ENCODE results near the gene CD27.
"Not testable (repeated sequence)": the region's sequence is repeated elsewhere in the genome, so short reads cannot be mapped to it uniquely, and the experiment has no call there.

The CD27 gene

DNA sequence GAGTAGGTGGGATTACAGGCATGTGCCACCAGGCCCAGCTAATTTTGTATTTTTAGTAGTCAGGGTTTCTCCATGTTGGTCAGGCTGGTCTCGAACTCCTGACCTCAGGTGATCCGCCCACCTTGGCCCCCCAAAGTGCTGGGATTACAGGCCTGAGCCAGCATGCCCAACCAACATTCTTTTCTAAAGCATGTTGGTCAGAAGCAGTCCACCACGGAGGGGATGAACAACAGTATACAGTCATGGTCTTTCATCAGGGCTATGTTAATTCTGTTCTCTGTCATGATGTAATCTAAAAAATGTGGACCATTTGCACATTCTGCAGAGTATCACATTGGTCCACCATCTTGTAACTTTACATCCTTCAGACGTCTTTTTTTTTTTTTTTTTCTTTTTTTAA lies 44.7 kb downstream of the CD27 start:
- no peak for FAIRE-seq

DNA sequence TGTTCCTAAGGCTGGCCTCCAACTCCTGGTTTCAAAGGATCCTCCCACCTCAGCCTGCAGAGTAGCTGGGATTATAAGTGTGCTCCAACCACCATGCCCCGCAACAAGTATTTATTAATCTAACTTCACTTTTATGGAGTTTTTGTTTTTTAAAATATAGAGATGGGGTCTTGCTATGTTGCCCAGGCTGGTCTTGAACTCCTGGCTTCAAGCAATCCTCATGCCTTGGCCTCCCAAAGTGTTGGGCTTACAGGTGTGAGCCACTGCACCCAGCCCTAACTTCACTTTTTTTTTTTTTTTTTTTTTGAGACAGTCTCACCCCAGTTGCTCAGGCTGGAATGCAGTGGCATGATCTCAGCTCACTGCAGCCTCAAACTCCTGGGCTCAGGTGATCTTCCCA lies 45.9 kb downstream of the CD27 start:
- not testable (repeated sequence) for FAIRE-seq

DNA sequence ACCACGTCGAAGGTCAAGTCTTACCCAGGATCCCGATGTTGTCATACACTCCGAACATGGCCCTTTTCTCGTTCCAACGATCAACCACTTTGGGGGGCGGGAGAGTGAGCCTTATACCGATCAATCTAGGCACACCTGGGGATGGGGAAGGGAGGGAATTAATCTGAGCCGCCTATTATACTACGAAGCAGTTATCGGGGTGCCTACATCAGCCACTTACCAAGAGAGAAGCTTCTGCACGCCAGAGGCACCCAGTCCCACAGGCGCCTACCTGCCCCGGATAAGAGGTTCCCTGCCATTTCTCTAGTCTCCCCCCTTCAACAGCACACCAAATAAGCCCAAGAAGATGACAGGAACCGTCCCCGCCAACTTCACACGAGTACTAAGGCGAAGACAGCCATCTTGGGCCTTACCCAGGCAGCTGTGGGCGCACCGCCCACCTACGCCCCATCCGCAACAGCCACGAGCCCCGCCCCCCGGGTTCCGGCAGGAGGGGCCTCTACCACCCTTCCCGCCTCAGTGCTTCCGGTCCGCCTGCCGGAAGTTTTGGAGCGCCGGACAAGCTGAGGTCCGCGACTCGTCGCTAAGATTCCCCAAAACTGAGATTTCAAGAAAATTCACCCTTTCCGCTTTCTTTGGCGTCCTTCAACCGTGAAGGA lies 48.2 kb downstream of the CD27 start, which contains the start of gene MRPL51:
Gene MRPL51, minus strand, starts transcription at position 425 of the 659 bp plus-strand sequence. Its CDS starts 126 bp downstream, at position 299.
- FAIRE-seq: peak; percentile 80

DNA sequence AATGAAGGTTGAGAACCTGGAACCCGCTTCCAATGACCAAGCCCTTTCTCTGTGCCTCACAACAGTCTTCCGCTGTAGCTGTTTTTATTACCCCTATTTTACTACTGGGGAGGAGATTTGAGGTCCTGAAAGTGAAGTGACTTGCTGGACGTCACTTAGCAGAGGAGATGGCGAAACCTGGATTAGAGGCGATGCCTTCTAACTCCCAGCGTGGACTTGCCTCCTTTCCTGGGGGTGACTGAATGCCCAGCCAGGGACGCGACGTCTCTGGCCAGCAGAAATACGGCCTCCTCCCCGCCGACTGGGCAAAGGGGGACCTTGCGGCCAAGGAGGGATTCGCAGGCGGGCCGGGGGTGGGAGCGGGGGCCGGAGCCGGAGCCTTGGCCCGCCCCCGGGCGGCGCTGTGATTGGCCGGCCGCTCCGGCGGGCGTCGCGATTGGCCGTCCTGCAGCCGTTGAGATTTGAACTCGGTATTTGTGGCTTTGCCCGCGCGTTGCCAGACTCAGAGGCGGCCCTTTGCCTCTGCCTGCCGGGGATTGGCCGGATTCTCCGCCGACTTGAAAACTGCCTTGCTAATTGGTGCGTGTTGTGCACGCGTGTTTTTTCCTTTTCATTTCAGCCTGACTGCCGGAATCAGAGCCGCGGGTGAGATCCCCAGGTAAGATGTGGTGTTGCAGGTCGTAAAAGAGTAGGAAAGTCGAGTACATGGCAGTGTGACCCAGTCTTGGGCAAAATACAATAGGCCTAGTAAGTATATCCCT lies 48.9 kb downstream of the CD27 start, which contains the start of gene NCAPD2:
Gene NCAPD2, plus strand, starts transcription at position 606 of the 761 bp plus-strand sequence. CDS start 997 bp downstream, outside the sequence.
- peak; percentile 43 for FAIRE-seq

DNA sequence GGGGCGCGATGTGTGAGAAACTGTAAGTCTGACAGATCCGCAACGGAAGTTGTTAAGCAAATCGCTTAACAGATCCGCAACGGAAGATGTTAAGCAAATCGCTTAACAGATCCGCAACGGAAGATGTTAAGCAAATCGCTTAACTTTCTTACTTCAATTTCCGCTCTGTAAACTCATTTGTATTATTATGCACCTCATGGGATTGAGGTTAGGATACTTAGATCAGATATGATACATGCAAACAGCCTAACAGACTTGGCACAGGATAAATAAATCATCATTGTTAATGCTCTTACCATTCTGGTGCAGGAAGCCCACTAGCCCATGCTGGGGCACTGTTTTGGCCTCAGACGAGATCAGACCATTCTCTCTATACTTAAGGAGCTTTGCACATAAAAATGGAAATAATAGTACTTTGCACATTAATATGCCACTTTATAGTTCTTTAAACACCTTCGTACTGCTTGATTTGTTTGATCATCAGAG lies 49.5 kb downstream of the CD27 start:
- peak; percentile 43 for FAIRE-seq

DNA sequence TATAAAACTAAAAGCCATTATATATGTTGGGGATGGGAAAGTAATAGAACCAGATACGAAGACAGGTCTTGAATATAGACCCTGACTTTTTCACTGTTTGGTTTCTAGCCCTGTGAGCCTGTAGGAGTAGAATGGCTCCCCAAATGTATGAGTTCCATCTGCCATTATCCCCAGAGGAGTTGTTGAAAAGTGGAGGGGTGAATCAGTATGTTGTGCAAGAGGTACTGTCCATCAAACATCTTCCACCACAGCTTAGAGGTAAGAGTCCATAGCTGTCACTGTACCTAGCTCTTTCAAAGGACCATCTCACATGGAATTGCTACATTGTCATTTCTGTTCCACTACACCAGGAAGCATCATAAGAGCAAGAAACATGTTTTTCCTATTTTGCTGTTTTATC lies 50.2 kb downstream of the CD27 start:
- no peak for FAIRE-seq

DNA sequence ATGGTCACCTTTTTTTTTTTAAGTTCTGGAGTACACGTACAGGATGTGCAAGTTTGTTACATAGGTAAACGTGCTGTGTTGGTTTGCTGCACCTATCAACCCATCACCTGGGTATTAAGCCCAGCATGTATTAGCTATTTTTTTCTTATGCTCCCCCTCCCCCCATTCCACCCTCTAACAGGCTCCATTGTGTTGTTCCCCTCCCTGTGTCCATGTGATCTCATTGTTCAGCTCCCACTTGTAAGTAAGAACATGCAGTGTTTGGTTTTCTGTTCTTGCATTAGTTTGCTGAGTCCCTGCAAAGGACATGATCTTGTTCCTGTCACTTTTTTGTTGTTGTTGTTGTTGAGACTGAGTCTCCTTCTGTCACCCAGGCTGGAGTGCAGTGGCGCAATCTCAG lies 52.5 kb downstream of the CD27 start:
- FAIRE-seq: not testable (repeated sequence)

DNA sequence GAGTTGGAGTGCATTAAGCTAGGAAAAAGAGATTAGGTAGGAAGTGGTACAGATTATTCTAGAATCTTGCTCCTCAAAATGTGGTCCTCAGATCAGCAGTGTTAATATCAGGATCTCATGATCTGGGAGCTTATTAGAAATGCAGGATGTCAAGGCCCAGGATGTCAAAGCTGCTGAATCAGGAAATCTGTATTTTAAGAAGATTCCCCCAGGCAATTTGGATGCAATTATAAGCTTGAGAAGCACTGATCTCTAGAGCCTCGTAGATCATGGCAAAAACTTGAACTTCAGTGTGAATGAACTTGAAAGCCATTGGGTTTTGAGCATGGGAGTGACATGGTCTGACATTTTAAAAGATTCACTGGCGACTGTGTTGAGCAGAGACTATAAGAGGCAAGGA lies 55.7 kb downstream of the CD27 start:
- no peak for FAIRE-seq

Measured in A204.1 (cell line).